HG03159 (cell line): ENCODE data around the gene TMEM242.
"Not testable (repeated sequence)": the region's sequence is repeated elsewhere in the genome, so short reads cannot be mapped to it uniquely, and the experiment has no call there.

ENCODE experiments used
- ATAC-seq: cut with Tn5 transposase; IDR thresholded peaks from one replicate; pipeline ENCODE4 v1.9.1; 2021; ENCODE audit warnings: mild to moderate bottlenecking, moderate library complexity; ENCODE audit not compliant: unreplicated experiment

Gene TMEM242

DNA sequence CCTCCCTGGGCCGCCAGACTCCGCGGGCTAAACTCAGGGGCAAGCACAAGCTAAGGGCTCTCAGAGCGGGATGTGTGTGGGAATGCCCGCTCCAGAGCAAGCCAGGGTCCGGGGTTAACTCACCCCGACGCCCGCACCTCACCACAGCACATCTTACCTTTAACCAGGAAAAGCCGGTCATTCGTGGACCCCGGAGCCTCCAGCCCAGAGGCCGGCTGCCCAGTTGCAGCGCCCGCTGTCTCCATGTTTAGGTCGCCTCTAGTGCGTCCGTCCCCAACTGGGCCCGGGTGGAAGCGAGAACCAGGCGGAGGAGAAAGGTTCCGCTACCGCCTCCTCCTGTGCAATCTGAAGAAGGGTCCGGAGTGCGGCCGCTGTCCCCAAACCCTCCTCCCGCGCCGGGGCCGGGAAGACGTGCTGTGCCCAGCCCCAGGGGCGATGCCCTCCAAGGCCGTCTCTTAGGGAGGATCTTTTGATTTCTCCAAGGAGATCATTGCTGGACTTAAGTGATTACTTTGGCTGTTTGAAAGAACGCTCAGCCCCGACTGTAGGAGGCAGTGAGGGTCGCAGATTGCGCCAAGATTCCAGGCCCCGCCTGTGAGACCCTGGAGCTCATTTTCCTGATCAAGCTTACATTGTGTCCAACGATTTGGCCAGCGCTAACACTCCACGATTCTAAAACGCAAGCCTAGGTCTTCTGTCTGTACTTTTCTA, at the start of gene TMEM242:
Gene TMEM242, minus strand, starts transcription at position 265 of the 711 bp plus-strand sequence. Its CDS starts 20 bp downstream, at position 245.
- peak; percentile 92 for ATAC-seq

DNA sequence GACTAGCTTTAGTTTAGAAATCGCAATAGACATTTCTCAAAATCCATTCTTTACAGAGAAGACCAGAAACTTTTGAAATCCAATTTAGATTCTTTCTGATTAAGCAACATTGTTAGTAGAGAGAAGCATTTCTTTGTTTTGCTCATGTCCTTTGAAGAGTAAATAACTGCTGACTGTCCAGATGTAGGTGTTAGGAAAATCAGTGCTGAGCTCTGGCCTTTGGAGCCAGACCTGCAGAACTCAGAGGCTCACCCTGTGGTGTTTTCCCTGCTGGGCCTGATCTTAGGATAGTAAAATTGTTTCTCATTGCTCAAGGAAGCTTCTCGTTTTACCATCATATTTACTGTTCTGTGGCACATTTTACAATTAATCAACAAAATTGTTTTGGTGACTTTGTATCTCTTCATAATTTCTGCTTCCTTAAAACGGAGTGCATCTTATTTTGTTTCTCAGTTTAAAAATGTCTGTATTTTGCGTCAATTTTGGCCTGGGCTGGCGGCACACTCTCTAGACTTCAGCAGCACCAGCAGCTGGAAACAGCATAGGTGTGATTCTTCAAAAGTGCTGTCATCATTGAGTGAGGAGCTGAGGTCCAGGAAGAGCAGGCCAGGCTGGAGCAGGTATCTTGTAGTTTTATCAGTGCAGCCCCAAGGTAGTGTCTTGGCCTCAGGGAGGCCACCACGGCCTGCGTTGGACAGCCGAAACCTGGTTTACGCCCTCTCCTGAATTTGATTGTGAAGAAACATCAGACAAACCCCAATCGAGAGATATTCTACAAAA, 49.4 kb upstream of the TMEM242 start:
- ATAC-seq, result no peak

DNA sequence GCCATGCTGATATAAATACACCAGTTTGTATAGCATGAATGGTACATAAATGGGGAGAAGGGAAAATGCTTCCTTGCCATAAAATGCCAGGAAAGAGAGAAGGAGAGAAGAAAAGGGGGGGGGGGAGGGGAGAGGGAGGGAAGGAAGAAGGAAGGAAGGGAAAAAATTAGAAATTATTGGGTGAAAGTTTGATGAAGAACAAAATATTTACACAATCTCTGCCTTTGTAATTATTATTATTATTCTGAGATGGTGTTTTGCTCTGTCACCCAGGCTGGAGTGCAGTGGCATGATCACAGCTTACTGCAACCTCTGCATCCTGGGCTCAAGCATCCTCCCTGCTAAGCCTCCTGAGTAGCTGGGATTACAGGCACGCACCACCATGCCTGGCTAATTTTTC, 47.4 kb upstream of the TMEM242 start:
- ATAC-seq, result no peak

DNA sequence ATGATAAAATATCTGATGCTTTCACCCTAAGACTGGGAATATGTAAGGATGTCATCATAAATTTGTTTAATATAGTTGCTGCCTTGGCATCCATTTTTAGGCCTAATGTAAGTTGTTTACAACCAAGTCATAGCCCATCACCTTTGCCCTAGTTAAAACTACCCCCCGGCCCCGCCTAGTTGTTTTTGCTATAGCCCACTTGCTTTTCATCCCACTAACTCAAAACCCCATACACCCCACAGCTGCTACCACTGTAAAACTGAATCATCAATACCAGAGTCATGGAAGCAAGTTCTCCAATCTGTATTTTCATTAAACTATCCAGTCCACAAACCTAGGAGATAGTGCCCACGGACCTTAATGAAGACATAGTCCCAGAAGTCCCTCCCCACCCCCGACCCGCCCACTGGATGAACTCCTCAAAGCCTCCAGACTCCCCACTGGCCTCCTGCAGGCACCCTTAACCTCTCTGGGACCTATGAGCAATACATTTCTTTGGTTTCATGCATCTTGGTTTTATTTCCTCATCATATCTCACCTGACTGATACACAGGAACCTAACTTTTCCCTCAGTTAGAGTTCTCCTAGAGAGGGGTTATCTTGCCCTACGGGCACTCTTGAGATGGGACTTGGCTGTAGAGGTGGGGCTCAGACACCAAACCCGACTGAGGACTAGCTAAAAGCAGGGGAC, 45.2 kb upstream of the TMEM242 start:
- no peak for ATAC-seq

DNA sequence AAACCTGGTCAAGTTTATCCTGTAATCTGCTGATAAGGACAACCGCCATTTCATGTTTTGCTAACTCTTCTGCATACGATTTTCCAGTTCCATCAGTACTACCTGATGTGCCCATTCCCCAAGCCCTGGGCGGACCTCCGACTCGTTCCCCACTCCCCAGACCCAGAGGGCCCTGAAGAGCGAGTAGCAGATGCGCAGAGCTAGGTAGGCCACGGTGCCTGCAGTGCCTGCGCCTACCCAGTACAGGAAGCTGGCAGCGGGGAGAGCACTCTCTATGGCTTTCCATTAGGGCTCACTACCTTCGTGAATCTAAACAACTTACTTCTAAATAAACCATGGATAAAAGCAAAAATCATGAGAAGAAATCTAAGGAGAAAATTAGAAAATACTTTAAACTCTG, 43.3 kb upstream of the TMEM242 start:
- no peak for ATAC-seq

DNA sequence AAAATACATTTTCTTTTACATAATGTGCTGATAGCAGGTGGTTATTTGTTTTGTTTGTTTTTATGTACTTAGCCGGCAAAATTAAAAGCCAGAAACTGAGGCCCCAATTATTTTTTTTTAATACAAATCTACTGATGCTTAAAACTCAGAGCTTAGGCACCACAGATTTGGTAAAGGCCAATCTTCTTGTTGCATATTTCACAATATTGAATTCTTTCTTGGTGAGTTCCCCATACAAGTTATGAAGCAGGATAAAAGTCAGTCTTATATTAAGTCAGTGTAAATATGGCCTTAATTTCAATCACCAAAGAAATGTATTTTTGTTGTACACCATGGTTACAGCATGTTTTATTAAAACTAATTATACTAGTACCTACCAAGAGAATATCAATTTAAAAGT, 41.4 kb upstream of the TMEM242 start:
- ATAC-seq, result no peak

DNA sequence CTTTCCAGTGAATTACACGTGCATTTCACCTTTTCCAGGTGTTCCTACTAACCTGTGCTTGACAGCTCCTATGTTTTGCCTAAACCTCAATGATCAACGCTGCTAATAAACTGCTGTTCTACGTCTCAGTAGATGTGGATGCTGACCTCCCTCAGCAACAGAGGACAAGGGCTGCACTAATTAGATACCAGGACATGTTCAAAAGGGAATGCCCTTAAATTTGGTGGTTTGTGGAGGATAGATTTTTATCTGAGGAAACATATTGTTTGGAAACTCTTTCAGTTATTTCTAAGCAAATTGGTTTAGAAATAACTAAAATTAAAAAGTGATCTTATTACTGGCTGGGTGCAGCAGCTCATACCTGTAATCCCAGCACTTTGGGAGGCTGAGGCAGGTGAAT, 38.6 kb upstream of the TMEM242 start:
- no peak for ATAC-seq

DNA sequence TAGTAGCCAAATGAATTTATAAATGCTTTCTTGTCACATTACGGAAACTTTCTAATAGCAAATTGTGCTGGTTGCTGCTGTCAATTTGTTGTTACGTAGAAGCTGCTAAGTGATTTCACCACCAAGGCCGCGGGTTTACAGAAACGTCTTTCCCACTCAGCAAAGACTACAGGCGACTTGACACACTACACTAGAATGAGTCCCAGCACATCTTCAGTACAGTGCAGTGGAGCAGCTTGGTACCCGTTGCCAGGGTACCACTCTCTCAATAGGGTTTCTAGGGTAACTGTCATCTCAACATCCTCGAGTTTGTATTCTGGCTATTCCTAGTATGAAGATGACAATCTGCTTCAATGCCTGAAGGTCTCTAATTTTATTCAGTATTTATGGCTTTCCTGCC, 35.0 kb upstream of the TMEM242 start:
- no peak for ATAC-seq

DNA sequence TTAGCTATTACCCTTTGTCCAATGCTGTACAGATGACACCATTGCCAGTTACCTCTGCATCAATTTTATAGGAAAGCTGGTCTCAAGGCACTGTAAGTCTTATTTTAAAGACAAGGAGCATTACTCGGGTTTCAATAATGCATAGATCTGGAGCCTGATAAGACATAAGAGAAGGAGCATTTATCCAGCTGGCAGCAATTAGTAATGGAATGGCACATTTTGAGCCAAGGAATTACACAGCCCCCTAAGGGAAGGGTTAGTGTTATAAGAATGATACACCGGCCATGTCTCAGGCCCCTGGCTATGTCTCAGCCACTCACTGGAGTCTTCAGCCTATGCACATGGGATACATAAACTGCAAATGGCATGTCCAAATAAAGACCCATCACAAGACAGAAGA, 23.1 kb upstream of the TMEM242 start:
- ATAC-seq, result no peak

DNA sequence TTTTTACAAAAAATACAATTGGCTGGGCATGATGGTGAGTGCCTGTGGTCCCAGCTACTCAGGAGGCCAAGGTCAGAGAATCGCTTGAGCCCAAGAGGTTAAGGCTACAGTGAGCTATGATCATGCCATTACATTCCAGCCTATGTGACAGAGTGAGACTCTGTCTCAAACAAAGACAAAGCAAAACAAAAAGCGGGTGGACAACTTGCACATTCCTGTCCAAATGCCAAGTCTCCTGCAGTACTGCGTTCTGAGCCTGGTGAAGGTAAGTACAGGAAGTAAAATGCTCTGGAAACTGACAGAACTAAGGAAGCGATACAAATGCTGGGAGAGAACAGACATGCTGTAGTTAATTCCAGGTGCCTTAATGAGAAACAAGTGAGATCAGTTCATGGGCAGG, 20.4 kb upstream of the TMEM242 start:
- ATAC-seq, result no peak

DNA sequence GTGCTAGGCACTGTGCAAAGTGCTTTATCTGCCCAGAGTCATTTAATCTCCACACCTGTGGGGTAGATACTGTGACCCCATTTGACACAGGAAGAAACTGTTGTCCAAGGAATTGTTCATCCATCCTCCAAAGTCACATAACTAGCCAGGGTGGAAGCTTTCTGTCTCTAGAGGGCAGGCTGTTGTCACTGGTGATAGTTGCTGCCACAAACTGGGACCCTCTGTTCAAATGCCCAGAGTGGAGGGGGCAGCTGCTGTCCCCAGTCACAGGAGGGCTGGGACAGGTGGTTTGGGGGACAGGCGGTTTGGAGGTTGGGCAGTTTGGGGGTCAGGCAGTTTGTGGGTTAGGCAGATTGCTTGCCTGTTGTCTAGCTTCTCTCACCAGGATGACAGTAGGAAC, 16.1 kb upstream of the TMEM242 start:
- no peak for ATAC-seq

DNA sequence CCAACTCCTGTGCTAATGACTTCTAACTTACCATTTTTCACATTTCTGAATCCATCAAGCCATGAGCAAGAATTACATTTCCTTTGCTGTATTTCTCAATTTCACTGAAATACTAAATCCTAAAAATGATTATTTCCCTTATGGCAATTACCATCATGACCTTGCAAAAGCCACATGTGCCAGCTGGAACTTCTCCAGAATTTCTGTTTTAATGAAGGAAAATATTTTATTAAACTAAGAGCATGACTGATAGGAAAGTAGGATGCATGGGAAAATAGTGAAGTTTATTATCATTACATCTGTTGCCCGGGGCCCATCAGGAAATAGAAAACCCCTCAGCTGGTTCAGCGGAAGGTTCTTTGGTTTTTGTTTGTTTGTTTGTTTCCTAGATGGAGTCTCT, 14.4 kb upstream of the TMEM242 start:
- no peak for ATAC-seq

DNA sequence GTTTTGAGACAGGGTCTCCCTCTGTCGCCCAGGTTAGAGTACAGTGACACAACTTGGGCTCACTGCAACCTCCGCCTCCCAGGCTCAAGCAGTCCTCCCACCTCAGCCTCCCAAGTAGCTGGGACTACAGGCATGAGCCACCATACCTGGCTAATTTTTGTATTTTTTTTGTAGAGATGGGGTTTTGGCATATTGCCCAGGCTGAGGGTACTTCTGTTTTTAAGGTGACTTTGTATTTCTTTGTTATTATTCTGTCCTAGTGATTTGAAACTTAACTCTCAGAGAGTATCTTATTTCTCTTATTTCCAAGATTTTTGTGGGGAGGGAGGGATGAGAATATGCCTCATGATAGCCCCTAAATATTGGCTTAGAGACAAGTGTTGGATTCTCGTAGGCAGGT, 14.0 kb upstream of the TMEM242 start:
- ATAC-seq, result not testable (repeated sequence)

DNA sequence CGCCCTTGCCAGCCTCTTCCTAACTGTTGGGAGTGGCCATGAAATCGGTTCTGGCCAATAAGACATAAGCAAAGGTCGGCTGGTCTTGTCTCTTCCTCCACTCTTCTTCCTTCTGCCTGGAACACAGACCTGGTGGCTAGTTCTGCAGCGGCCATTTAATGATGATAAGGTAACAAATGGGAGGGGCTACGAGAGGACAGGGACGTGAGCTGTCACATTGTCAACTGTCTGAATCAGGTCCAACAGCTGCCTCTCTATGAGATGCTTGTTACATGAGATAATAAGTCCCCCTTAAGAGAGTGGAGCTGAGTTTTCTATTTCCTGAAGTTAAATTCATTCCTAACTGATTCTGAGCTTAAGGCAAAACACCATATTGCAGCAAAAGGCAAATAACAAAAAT, 12.5 kb upstream of the TMEM242 start:
- ATAC-seq, result no peak

DNA sequence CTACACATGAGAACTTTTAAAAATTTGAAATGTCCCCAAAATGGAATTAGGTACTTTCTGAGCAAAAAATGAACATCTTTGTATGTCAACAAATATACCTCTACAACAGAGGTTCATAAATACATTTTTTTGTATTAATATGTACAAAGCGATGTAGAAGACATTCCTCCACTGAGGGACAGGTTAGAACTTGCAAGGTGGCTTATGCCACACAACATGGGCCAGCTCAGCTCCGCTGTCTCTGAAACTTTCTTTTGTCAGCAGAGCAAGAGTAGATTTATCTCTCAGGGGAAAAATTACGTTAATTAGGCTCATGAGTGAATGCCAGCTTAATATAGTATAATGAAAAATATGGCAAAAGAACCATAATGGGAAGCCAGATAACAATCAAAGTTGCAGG, 10.6 kb upstream of the TMEM242 start:
- no peak for ATAC-seq

DNA sequence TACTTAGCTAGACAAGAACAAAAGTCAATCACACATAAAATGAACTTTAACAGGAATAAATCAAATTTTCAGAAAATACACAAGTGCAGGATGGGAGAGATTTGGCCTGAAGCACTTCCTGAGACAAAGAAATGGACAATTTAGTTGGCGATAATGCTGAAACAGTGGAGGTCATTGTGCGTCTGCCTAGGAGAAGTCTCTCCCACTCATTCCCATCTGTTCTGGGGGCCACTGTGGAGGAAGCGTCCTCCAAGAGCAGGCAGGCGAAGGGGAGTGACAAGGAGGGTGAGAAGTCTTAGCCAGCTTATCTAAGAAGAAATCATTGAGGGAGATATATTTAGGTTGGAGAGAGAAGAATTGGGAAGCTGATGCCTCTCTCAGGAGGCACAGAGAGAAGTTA, 10.2 kb upstream of the TMEM242 start:
- ATAC-seq, result no peak

DNA sequence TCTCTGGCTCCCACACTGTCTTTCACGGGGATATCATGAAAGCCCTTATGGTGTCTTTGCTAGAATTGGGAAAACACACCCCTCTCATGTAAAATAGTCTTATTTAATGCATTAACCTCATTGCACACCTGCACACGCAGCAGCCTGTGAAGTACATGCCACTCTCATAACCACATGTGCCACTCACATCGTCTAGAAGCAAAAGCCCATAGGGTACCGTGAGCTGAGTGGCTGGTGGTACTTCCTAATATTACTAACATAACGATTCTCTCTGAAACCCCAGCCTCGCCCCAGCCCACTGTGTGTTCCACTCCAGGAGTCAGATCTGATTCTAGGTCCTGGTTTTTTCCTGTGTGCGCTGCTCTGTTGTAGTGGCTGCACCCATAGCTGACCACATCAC, 9.5 kb upstream of the TMEM242 start:
- ATAC-seq, result no peak

DNA sequence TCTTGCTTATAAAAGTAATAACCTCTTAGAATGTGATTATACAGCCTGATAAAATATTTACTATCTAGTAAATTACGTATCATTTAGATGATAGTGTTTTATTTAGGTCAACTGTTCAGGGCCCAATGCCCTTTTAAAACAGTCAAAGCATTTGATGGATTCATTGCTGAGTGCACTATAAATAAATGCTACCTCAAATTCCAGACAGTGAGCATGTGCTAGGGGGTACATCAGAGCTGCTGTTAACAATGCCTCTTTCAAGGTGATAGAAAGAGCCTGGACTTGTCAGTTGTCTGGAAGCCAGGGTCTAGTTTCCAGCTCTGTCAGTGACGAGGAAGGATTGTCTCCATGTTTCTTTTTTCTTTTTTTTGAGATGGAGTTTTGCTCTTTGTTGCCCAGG, 7.5 kb upstream of the TMEM242 start:
- ATAC-seq, result no peak

DNA sequence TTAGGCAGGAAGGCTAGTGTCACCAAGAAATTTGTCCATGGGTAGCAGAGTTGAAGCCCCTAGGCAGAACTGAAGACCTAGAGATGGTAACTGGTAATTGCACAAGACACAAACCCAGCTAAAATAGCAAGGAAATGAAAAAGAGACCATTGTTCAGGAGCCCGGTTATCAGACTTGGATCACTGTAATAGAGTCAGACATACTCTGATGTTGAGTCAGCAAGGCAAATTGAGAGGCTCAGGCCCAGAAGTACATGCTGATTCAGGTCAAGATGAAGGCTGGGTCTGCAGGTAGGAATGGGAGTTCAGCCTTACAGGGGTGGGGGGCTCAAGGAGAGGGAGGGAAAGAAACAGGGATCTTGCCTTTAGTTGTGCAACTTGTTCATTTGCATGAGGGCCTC, 6.5 kb upstream of the TMEM242 start:
- ATAC-seq, result no peak

DNA sequence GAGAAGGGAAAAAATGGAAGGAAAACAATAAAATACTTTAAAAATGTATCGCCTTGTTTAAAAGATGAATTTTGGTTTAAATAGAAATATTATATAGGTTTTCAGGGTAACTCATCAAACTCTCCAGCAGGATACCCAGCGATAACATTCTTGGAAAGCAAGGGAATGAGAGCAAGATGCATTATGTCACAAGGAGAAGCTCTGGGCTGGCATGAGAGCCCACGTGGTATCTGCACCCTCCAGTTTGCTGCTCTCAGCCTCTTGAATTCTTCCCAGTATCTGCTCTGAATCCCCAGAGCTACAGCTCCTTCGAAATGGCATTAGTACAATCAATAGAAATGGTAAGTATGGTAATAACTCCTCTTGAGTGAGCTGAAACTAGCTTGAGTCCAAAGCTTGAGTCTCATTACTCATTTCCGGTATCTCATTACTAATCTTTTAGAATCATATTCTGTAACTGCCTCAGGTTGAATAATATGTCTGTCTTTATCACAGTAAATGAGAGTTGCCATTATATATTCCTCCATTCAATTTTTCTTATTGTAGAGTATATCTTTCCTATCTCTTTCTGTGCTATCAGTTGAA, 4.9 kb upstream of the TMEM242 start:
- no peak for ATAC-seq

DNA sequence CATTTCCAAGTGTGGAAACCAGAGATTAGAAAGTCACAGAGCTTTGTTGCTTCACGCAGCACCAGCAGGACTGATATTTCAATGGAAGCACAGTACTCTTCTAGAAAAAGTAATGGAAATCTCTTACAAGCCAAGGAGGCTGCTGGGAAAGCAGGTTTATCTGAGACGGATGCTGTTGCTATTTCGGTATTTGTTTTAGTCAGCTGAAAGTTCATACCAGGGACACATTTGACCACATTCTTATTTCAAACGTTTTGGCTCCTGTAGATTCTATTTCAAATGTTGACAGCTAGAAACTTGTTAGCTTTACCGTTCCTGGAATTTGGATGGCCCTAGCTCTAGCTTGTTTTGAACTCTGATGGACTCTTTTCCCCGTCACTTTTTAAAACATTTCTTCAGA, 3.7 kb upstream of the TMEM242 start:
- ATAC-seq, result no peak
